ENCODE measurements around the gene A1CF. TPM values are rescaled to one million over a fixed set of nuclear protein-coding genes. Genes with fewer than 3 reads are reported as not detected.

The A1CF gene
- total and polyA plus RNA-seq, 9 donors, result 0.12 to 0.15 TPM; not detected in 7

GRCh38 chr10:50876429-50876828 lies 9.0 kb downstream of the A1CF start:
- no peak overlapping the region for H3K4me3 ChIP-seq
- H3K9me3 ChIP-seq, result no peaks in the 10 kb centered on the region
- H3K27ac ChIP-seq, result no peak overlapping the region
- TF ChIP-seq, protein P1, sequence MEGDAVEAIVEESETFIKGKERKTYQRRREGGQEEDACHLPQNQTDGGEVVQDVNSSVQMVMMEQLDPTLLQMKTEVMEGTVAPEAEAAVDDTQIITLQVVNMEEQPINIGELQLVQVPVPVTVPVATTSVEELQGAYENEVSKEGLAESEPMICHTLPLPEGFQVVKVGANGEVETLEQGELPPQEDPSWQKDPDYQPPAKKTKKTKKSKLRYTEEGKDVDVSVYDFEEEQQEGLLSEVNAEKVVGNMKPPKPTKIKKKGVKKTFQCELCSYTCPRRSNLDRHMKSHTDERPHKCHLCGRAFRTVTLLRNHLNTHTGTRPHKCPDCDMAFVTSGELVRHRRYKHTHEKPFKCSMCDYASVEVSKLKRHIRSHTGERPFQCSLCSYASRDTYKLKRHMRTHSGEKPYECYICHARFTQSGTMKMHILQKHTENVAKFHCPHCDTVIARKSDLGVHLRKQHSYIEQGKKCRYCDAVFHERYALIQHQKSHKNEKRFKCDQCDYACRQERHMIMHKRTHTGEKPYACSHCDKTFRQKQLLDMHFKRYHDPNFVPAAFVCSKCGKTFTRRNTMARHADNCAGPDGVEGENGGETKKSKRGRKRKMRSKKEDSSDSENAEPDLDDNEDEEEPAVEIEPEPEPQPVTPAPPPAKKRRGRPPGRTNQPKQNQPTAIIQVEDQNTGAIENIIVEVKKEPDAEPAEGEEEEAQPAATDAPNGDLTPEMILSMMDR (IDR thresholded peaks at IDR 0.05), result no peak
- TF ChIP-seq POLR2A (IDR thresholded peaks at IDR 0.05), result no peak
- TF ChIP-seq EP300 (IDR thresholded peaks at IDR 0.05), result no peak
- H3K4me1 ChIP-seq (ENCODE audit: insufficient read depth), result no peaks in the 10 kb centered on the region
- no peaks in the 10 kb centered on the region for H3K27me3 ChIP-seq
- intact Hi-C loops (cut with DNase I), result no loop called here
- DNase-seq, result no peak
- WGBS, 3 donors, result 87 to 93% (median 91%) methylated on average over 2 of the region's 2 CpGs
- H3K36me3 ChIP-seq, result no peaks in the 10 kb centered on the region

GRCh38 chr10:50874723-50875122 lies 10.7 kb downstream of the A1CF start:
- H3K27me3 ChIP-seq, result no peaks in the 10 kb centered on the region
- WGBS, 3 donors, result 53 to 66% (median 56%) methylated on average over 5 of the region's 5 CpGs
- no peaks in the 10 kb centered on the region for H3K4me1 ChIP-seq (ENCODE audit: insufficient read depth)
- intact Hi-C loops (cut with DNase I), result no loop called here
- no peak overlapping the region for H3K4me3 ChIP-seq
- no peak overlapping the region for H3K27ac ChIP-seq
- TF ChIP-seq POLR2A (IDR thresholded peaks at IDR 0.05), result no peak
- TF ChIP-seq, protein P1 (IDR thresholded peaks at IDR 0.05), result no peak
- TF ChIP-seq EP300 (IDR thresholded peaks at IDR 0.05), result no peak
- H3K36me3 ChIP-seq, result no peaks in the 10 kb centered on the region
- no peaks in the 10 kb centered on the region for H3K9me3 ChIP-seq
- no peak for DNase-seq

DNA sequence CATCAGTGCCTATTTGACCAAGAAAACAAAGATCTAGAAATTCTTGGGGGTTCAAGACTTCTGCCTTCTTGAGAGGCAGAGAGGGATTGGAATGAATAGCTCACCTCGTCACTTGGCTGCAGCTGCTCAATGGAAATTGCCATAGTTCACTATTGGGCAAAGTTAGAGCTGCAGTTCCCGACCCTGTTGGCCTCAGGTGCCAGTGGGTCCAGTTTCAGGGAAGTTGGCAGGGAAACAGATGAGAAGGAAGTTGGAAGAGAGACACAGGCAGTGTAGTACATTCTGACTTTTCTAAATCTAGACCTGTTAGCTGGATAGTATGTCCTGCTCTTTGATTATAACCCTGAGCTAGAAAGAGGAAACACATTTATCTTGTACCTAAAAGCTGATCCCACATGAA lies 19.1 kb downstream of the A1CF start:
- no peaks in the 10 kb centered on the region for H3K36me3 ChIP-seq
- no peak overlapping the region for H3K4me3 ChIP-seq
- no peaks in the 10 kb centered on the region for H3K4me1 ChIP-seq (ENCODE audit: insufficient read depth)
- intact Hi-C loops (cut with DNase I), result no loop called here
- WGBS, 3 donors, result 53 to 65% (median 56%) methylated on average over 2 of the region's 2 CpGs
- no peak overlapping the region for H3K27ac ChIP-seq
- no peaks in the 10 kb centered on the region for H3K9me3 ChIP-seq
- no peak for TF ChIP-seq EP300 (IDR thresholded peaks at IDR 0.05)
- no peak for TF ChIP-seq POLR2A (IDR thresholded peaks at IDR 0.05)
- TF ChIP-seq, protein P1 (IDR thresholded peaks at IDR 0.05), result no peak
- no peak for DNase-seq
- H3K27me3 ChIP-seq, result no peaks in the 10 kb centered on the region

DNA sequence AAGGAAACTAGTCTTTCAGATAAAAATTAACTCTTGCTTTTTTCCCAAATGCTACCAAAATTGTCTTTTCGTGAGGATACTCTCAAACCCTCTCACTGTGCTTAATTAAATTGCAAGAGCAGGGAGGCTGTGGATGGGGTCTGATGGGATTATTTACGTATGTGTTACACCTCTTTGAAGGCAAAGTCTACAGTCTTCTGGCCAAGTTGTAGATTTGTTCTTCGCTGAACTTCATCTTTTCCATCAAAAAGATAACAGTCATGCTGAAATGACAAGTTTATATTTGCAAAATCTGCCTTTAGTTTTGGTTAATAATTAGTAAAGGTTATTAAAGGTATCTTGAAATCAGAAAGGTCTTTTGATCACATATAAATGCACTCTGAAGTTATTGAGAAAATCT lies 22.7 kb downstream of the A1CF start:
- Histone ChIP-seq H3K27me3 (no peaks in the 10 kb centered on the region), H3K9me3 (no peaks in the 10 kb centered on the region), H3K4me1 (ENCODE audit: insufficient read depth) (no peaks in the 10 kb centered on the region), H3K27ac (no peak overlapping the region), H3K4me3 (no peak overlapping the region), H3K36me3 (no peaks in the 10 kb centered on the region)
- WGBS, 3 donors, result 54 to 72% (median 54%) methylated on average over 3 of the region's 3 CpGs
- intact Hi-C loops (cut with DNase I), result no loop called here
- TF ChIP-seq EP300 (IDR thresholded peaks at IDR 0.05) (no peak), POLR2A (IDR thresholded peaks at IDR 0.05) (no peak)
- TF ChIP-seq, protein P1 (IDR thresholded peaks at IDR 0.05), result no peak
- no peak for DNase-seq

- Histone ChIP-seq H3K27ac (no peak overlapping the region), H3K36me3 (no peaks in the 10 kb centered on the region), H3K4me3 (no peak overlapping the region), H3K9me3 (no peaks in the 10 kb centered on the region), H3K4me1 (ENCODE audit: insufficient read depth) (no peaks in the 10 kb centered on the region), H3K27me3 (no peaks in the 10 kb centered on the region)
- TF ChIP-seq, protein P1 (IDR thresholded peaks at IDR 0.05), result no peak
- no peak for TF ChIP-seq EP300 (IDR thresholded peaks at IDR 0.05)
- no peak for TF ChIP-seq POLR2A (IDR thresholded peaks at IDR 0.05)
- intact Hi-C loops (cut with DNase I), result no loop called here
- no peak for DNase-seq
Observed at GRCh38 chr10:50861370-50861769, 24.1 kb downstream of the A1CF start.

All from ovary (tissue), 9 donors.